ENCODE results near the gene PDCD1LG2.

DNA sequence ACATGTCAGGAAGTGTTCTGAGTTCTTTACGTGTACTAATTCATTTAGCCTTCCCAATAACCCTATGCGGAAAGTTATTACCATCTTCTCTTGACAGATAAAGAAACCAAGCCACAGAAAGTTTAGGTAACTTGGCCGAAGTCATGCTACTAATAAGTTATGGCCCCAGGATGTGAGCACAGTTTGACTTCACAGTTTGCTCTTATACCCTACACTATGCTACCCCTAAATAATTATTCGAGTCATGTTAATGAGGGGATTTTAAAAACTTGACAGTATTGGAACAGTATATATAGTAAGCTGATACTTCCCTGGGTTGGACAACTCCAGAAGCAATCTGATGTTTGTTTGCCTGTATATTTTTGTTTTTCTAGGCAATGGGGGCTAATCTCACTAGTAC lies 29.4 kb upstream of the PDCD1LG2 start:
- TF ChIP-seq, protein P1, sequence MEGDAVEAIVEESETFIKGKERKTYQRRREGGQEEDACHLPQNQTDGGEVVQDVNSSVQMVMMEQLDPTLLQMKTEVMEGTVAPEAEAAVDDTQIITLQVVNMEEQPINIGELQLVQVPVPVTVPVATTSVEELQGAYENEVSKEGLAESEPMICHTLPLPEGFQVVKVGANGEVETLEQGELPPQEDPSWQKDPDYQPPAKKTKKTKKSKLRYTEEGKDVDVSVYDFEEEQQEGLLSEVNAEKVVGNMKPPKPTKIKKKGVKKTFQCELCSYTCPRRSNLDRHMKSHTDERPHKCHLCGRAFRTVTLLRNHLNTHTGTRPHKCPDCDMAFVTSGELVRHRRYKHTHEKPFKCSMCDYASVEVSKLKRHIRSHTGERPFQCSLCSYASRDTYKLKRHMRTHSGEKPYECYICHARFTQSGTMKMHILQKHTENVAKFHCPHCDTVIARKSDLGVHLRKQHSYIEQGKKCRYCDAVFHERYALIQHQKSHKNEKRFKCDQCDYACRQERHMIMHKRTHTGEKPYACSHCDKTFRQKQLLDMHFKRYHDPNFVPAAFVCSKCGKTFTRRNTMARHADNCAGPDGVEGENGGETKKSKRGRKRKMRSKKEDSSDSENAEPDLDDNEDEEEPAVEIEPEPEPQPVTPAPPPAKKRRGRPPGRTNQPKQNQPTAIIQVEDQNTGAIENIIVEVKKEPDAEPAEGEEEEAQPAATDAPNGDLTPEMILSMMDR (IDR thresholded peaks at IDR 0.05): no peak
- no peak for TF ChIP-seq POLR2A (IDR thresholded peaks at IDR 0.05)

All from stomach (tissue), 4 donors.